ENCODE data around the gene PLXND1.
"Not testable (repeated sequence)": the region's sequence is repeated elsewhere in the genome, so short reads cannot be mapped to it uniquely, and the experiment has no call there.

Gene PLXND1

GRCh38 chr3:129553719-129554118 is 52.8 kb downstream of the PLXND1 start:
- no peak for DNase-seq

GRCh38 chr3:129553171-129553570 is 53.3 kb downstream of the PLXND1 start:
- no peak for DNase-seq

- DNase-seq, result peak in 10 of 56 donors; percentile 4 to 25 (median 15)
Measured at GRCh38 chr3:129552287-129553050, 54.0 kb downstream of the PLXND1 start.

- DNase-seq, result no peak
Measured at GRCh38 chr3:129549805-129550204, 56.7 kb downstream of the PLXND1 start.

- no peak for DNase-seq
Measured at GRCh38 chr3:129549006-129549800, 57.3 kb downstream of the PLXND1 start.

- DNase-seq, result peak in 1 of 56 donors; percentile 18
Measured at GRCh38 chr3:129548104-129548965, 58.1 kb downstream of the PLXND1 start.

- DNase-seq, result no peak
Measured at GRCh38 chr3:129547241-129547640, 59.2 kb downstream of the PLXND1 start.

- not testable (repeated sequence) for DNase-seq
Measured at GRCh38 chr3:129545951-129546350, 60.5 kb downstream of the PLXND1 start.

GRCh38 chr3:129543999-129544398 is 62.5 kb downstream of the PLXND1 start:
- no peak for DNase-seq

GRCh38 chr3:129543156-129543790 is 63.2 kb downstream of the PLXND1 start, which contains the start of gene H1-8:
Gene H1-8, plus strand, starts transcription at chr3:129543175. Its CDS starts 44 bp downstream, at chr3:129543219.
- DNase-seq, result no peak

GRCh38 chr3:129542747-129543146 is 63.7 kb downstream of the PLXND1 start:
- no peak for DNase-seq

GRCh38 chr3:129540776-129541516 is 65.5 kb downstream of the PLXND1 start:
- DNase-seq, result no peak

GRCh38 chr3:129539206-129539605 is 67.3 kb downstream of the PLXND1 start:
- DNase-seq, result no peak

- DNase-seq, result no peak
Measured at GRCh38 chr3:129536804-129537203, 69.7 kb downstream of the PLXND1 start.

- no peak for DNase-seq
Measured at GRCh38 chr3:129536374-129536667, 70.2 kb downstream of the PLXND1 start.

GRCh38 chr3:129535075-129535474 is 71.4 kb downstream of the PLXND1 start:
- no peak for DNase-seq

- no peak for DNase-seq
Measured at GRCh38 chr3:129534428-129535027, 71.9 kb downstream of the PLXND1 start.

- DNase-seq, result no peak
Measured at GRCh38 chr3:129533406-129533805, 73.1 kb downstream of the PLXND1 start.

- DNase-seq, result no peak
Measured at GRCh38 chr3:129532261-129532660, 74.2 kb downstream of the PLXND1 start.

GRCh38 chr3:129531699-129532098 is 74.8 kb downstream of the PLXND1 start:
- DNase-seq, result no peak

All from nucleus accumbens (tissue), 56 donors.